SK-N-SH (cell line): ENCODE measurements around the gene GPR55. TPM values are rescaled to one million over a fixed set of nuclear protein-coding genes. Genes with fewer than 3 reads are reported as not detected.

Source experiments
- CTCF ChIA-PET: fragments of 300-600, 350-600 bp; formaldehyde crosslinking; extraction: SDS; loops from one replicate; lab custom pipeline; 2021; lab: Yijun Ruan, JAX
- POLR2A ChIA-PET: fragments of 350-600 bp; sonication (Branson Sonifier 250); formaldehyde crosslinking; extraction: SDS; loops from one replicate; lab custom pipeline; 2020; ENCODE audit warnings: antibody characterized with exemption, inconsistent platforms; lab: Yijun Ruan, JAX
- DNase-seq: peaks from one replicate; pipeline ENCODE4 v3.0.0; 2012
- H2AFZ ChIP-seq: fragments of 200-600 bp; sonication (generic); 2 replicates; pipeline ENCODE4 v1.8.1; 2016; ENCODE audit warnings: antibody characterized with exemption, mild to moderate bottlenecking, low read depth
- H3F3A ChIP-seq: fragments of 200-600 bp; sonication (generic); replicated peaks from 2 replicates; pipeline ENCODE3; 2016; ENCODE audit warnings: antibody characterized with exemption, mild to moderate bottlenecking; ENCODE audit not compliant: insufficient read depth
- H3K27ac ChIP-seq, 2 experiments: fragments of 200-500 bp in 1 of 2; fragments of 200-600 bp in 1 of 2; sonication (Bioruptor generic) in 1 of 2; sonication (generic), shearing (Covaris generic) in 1 of 2; 2 replicates each; pipeline versions ENCODE4 v1.5.1 to v1.6.1; 2014 to 2016; ENCODE audit warnings: low read depth in 2 of 2, inconsistent platforms in 1 of 2, low read length in 1 of 2, mild to moderate bottlenecking in 1 of 2, mixed read lengths in 1 of 2
- H3K27me3 ChIP-seq: fragments of 200-600 bp; sonication (generic), shearing (Covaris generic); 2 replicates; pipeline ENCODE4 v1.6.1; 2016; ENCODE audit warnings: mixed run types; ENCODE audit not compliant: insufficient read depth
- H3K36me3 ChIP-seq, 2 experiments: fragments of 200-500 bp in 1 of 2; fragments of 200-600 bp in 1 of 2; sonication (Bioruptor generic) in 1 of 2; sonication (generic) in 1 of 2; replicated peaks in 1 of 2; 2 replicates each; pipeline versions ENCODE3 to v1.5.1; 2014 to 2016; ENCODE audit warnings: low read length in 1 of 2, mild to moderate bottlenecking in 1 of 2; ENCODE audit not compliant: insufficient read depth in 2 of 2, control insufficient read depth in 1 of 2
- H3K4me1 ChIP-seq, 2 experiments: fragments of 200-500 bp in 1 of 2; fragments of 200-600 bp in 1 of 2; sonication (Bioruptor generic) in 1 of 2; sonication (generic), shearing (Covaris generic) in 1 of 2; 2 replicates each; pipeline versions ENCODE4 v1.5.1 to v1.6.1; 2014 to 2016; ENCODE audit warnings: low read depth in 1 of 2, low read length in 1 of 2, mixed run types in 1 of 2; ENCODE audit not compliant: insufficient read depth in 2 of 2, control insufficient read depth in 1 of 2
- H3K4me2 ChIP-seq: fragments of 200-600 bp; sonication (generic), shearing (Covaris generic); 2 replicates; pipeline ENCODE4 v1.6.1; 2017; ENCODE audit warnings: mixed run types
- H3K4me3 ChIP-seq, 2 experiments: fragments of 200-500 bp in 1 of 2; fragments of 200-600 bp in 1 of 2; sonication (Bioruptor generic) in 1 of 2; sonication (generic), shearing (Covaris generic) in 1 of 2; 2 replicates each; pipeline versions ENCODE4 v1.5.1 to v1.8.1; 2014 to 2016; ENCODE audit warnings: low read depth in 2 of 2, inconsistent platforms in 1 of 2, low read length in 1 of 2, mild to moderate bottlenecking in 1 of 2, mixed read lengths in 1 of 2, moderate library complexity in 1 of 2
- H3K79me2 ChIP-seq: fragments of 200-600 bp; sonication (generic); 2 replicates; pipeline ENCODE4 v1.8.1; 2017; ENCODE audit warnings: mild to moderate bottlenecking; ENCODE audit not compliant: insufficient read depth
- H3K9ac ChIP-seq: fragments of 200-600 bp; sonication (generic); 2 replicates; pipeline ENCODE4 v1.6.1; 2017; ENCODE audit warnings: mixed run types
- H3K9me2 ChIP-seq: fragments of 200-600 bp; sonication (generic); 2 replicates; pipeline ENCODE4 v1.6.1; 2017; ENCODE audit warnings: mixed run types
- H3K9me3 ChIP-seq: fragments of 200-600 bp; sonication (generic); 2 replicates; pipeline ENCODE4 v1.6.1; 2017; ENCODE audit warnings: mixed run types, mild to moderate bottlenecking, moderate library complexity
- H4K20me1 ChIP-seq: fragments of 200-600 bp; sonication (generic); 2 replicates; pipeline ENCODE4 v1.6.1; 2017; ENCODE audit warnings: mild to moderate bottlenecking, mixed run types; ENCODE audit not compliant: insufficient read depth
- CHD2 ChIP-seq: fragments of 150-350 bp; IDR thresholded peaks from 2 replicates; pipeline ENCODE4 v1.6.1; 2018; ENCODE audit warnings: low read length; ENCODE audit not compliant: partially characterized antibody
- FOXJ3 ChIP-seq: sonication (generic); formaldehyde crosslinking; IDR thresholded peaks from 2 replicates; pipeline ENCODE4 v1.5.1; 2020; ENCODE audit warnings: mild to moderate bottlenecking, missing genetic modification reagents
- JUND ChIP-seq: IDR thresholded peaks from 2 replicates; pipeline ENCODE4 v1.4.0; 2012
- MXI1 ChIP-seq: IDR thresholded peaks from 2 replicates; pipeline ENCODE4 v1.6.1; 2012; ENCODE audit warnings: mild to moderate bottlenecking, low read depth, low read length, improper control_type of control experiment
- NFIC ChIP-seq: IDR thresholded peaks from 2 replicates; pipeline ENCODE4 v1.4.0; 2012; ENCODE audit warnings: borderline replicate concordance
- RFX5 ChIP-seq: IDR thresholded peaks from 2 replicates; pipeline ENCODE4 v1.6.1; 2012; ENCODE audit warnings: mild to moderate bottlenecking, improper control_type of control experiment, low read length
- YY1 ChIP-seq: IDR thresholded peaks from 2 replicates; pipeline ENCODE4 v1.4.0; 2012; ENCODE audit warnings: low read depth, mild to moderate bottlenecking
- WGBS: methylation state at CpG from one replicate; pipeline ENCODE4 v1.1.6; 2017; ENCODE audit warnings: low lambda C conversion rate; 5-methylcytosine and 5-hydroxymethylcytosine counted together
- polyA plus RNA-seq, 3 experiments: library from polyadenylated mRNA; depleted of rRNA; stranded (reverse); fragments of >200 nt; gene quantifications; 2 replicates each; pipeline ENCODE4 v1.2.3, GENCODE V29; 2012

GPR55 gene
- polyA plus RNA-seq, 1 of the 3 experiments (the other 2 are of a cell fraction) = not detected

DNA sequence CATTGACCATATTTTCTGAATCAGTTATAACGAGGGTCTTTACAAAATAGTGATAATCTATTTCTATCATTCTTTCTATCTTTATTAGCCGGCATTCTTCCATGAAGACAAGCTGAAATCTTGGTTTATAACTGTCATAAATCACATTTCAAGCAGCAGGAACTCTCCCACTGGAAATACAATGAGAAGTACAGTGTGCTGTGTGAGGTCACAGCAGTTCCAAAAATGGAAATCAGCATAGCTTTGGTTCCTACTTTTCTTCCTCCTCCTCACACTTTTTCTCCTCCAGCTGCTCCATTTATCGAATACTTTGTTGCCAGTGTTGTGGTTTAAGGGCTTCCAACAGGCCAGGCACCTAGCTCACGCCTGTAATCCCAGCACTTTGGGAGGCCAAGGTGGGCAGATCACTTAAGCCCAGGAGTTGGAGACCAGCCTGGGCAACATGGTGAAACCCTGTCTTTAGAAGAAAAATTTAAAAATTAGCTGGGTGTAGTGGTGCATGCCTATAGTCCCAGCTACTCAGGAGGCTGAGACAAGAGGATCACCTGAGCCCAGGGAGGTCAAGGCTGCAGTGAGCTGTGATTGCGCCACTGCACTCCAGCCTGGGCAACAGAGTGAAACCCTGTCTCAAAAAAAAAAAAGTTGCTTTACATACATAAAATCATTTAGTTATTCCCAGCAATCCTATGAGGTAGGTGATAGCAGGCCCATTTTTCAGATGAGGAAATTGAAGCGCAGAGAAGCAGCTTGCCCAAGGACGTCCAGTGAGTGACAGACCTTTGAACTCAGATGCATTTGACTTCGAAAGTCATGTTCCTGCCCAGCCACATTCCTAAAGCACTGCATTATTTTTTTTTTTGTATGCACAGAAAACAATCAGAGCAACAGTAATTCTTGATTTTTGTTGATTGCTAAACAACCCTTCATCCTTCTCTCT is 34.0 kb upstream of the GPR55 start:
- Histone ChIP-seq H3K27ac (no peak overlapping the region), H3K36me3 (no peaks in the 10 kb centered on the region), H3K4me1 (peaks cover 0 to 2% of the 10 kb centered on the region in 2 experiments; a peak in 2 of 4 replicates), H3K27me3 (no peaks in the 10 kb centered on the region; the same call in 1 of the 2 replicates), H3K9me2 (no peaks in the 10 kb centered on the region), H3F3A (no peaks in the 10 kb centered on the region), H2AFZ (no peak overlapping the region), H3K4me2 (no peak overlapping the region), H4K20me1 (no peaks in the 10 kb centered on the region)
- DNase-seq = no peak
- POLR2A ChIA-PET = no interaction called here
- TF ChIP-seq FOXJ3 = no peak
- no peak for TF ChIP-seq MXI1
- no peak for TF ChIP-seq RFX5
- TF ChIP-seq, all 33 proteins: peak for 0
- Histone ChIP-seq H3K4me3 (no peak overlapping the region), H3K79me2 (no peaks in the 10 kb centered on the region), H3K9ac (no peak overlapping the region), H3K9me3 (no peaks in the 10 kb centered on the region)
- 85% methylated on average over 8 of the region's 8 CpGs for WGBS
- CTCF ChIA-PET = interaction anchor here (0.6 to 1.4 kb wide), 2 partner anchors 118 to 134 kb away, joined by 3 to 5 read pairs; no protein-coding TSS in a partner anchor

DNA sequence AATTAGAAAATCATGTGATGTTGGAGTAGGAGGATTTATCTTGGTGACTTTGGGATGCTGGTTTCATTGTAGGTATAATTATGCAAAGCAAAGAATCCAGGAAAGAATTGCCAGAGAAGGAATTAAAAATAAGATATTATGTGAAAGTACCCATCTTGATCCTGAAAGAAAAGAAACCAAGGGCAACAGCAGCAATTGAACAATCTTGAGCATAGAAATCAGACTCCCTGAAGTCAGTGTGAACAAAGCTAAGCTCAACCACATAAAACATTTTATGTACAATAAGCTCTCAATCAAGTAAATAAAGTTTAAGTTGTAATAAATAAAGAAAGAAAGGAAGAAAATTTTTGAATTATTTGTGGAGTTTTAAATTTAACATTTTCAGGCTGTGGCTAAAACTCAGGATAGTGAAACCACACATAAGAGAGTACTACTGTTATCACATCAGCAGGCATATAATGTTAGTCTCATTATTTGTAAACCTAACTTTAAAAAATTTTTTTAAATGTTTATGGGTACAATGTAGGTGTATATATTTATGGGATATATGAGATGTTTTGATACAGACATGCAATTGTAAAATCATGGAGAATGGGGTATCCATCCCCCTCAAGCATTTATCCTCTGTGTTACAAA is 32.8 kb upstream of the GPR55 start:
- DNase-seq = no peak
- no peaks in the 10 kb centered on the region for H3K79me2 ChIP-seq
- no peaks in the 10 kb centered on the region; the same call in 1 of the 2 replicates for H3K27me3 ChIP-seq
- no peaks in the 10 kb centered on the region for H3K9me2 ChIP-seq
- ChIA-PET POLR2A (no interaction called here), CTCF (interaction anchor here (0.6 kb wide), 1 partner anchor 208 kb away, joined by 3 read pairs; no protein-coding TSS in a partner anchor)
- TF ChIP-seq NFIC = no peak
- TF ChIP-seq YY1 = 0 out of 2 replicates have a peak, but pooled peaks have one; percentile 7
- TF ChIP-seq JUND = no peak
- TF ChIP-seq CHD2 = no peak
- no peaks in the 10 kb centered on the region for H4K20me1 ChIP-seq
- H3K9me3 ChIP-seq = no peaks in the 10 kb centered on the region
- peak overlapping the region; percentile 80; the same call in 1 of the 2 replicates for H2AFZ ChIP-seq
- peak overlapping the region; percentile 43 to 67 for H3K4me3 ChIP-seq
- no peaks in the 10 kb centered on the region for H3F3A ChIP-seq
- H3K4me1 ChIP-seq = peaks cover 0 to 2% of the 10 kb centered on the region in 2 experiments; a peak in 2 of 4 replicates
- H3K4me2 ChIP-seq = peak overlapping the region; percentile 72
- no peaks in the 10 kb centered on the region for H3K36me3 ChIP-seq
- no peak overlapping the region for H3K27ac ChIP-seq
- peak overlapping the region; percentile 54; the same call in 1 of the 2 replicates for H3K9ac ChIP-seq
